ENCODE results near the gene RPL18. TPM values are rescaled to one million over a fixed set of nuclear protein-coding genes. Genes with fewer than 3 reads are reported as not detected.
"Not testable (repeated sequence)": the region's sequence is repeated elsewhere in the genome, so short reads cannot be mapped to it uniquely, and the experiment has no call there.

Gene RPL18
- total RNA-seq, 1 experiment from 2014 or later, result 1,736 TPM

DNA sequence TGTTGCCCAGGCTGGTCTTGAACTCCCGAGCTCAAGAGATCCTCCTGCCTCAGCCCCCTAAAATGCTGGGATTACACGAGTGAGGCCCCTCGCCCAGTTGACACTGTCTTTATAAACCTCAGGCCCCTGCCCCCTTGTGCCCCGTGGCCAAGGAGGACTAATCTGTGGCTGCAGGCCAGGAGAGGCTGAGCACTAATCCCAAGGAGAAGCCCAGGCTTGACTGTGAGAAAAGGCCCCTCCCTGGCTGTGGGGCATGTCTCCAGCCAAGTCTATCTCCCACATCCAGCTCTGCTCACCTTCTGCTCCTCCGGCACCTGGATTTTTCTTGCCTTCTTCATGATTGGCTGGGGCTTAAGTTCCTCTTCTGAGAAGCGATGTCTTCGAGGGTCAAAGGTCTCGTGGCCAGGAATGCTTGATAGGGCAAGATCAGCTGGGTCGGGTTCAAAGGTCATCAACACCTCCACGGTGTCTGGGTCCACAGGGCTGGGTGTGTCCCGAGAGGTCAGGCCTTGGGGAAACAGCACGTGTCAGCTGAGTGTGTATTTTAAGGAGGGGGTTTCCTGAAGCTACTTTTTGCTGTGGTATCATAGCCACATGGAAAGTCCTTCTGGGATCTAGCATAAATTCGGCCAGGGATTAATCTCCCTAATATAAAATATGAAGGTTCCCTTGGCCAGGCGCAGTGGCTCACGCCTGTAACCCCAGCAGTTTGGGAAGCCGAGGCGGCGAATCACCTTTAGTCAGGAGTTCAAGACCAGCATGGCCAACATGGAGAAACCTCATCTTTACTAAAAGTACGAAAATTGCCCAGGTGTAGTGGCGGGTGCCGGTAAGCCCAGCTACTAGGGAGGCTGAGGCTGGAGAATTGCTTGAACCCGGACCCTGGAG lies 14.4 kb upstream of the RPL18 start:
- TF ChIP-seq, protein P1, sequence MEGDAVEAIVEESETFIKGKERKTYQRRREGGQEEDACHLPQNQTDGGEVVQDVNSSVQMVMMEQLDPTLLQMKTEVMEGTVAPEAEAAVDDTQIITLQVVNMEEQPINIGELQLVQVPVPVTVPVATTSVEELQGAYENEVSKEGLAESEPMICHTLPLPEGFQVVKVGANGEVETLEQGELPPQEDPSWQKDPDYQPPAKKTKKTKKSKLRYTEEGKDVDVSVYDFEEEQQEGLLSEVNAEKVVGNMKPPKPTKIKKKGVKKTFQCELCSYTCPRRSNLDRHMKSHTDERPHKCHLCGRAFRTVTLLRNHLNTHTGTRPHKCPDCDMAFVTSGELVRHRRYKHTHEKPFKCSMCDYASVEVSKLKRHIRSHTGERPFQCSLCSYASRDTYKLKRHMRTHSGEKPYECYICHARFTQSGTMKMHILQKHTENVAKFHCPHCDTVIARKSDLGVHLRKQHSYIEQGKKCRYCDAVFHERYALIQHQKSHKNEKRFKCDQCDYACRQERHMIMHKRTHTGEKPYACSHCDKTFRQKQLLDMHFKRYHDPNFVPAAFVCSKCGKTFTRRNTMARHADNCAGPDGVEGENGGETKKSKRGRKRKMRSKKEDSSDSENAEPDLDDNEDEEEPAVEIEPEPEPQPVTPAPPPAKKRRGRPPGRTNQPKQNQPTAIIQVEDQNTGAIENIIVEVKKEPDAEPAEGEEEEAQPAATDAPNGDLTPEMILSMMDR (IDR thresholded peaks at IDR 0.05; ENCODE audit: unreplicated experiment), result no peak
- no peak for DNase-seq (ENCODE audit: unreplicated experiment)
- Mint-ChIP-seq H3K4me1 (ENCODE audit: insufficient read depth, unreplicated experiment) (peaks cover 20% of the 10 kb centered on the region), H3K27me3 (ENCODE audit: insufficient read depth, unreplicated experiment) (no peaks in the 10 kb centered on the region), H3K9me3 (ENCODE audit: unreplicated experiment) (no peaks in the 10 kb centered on the region), H3K4me3 (ENCODE audit: unreplicated experiment) (no peak overlapping the region), H3K36me3 (ENCODE audit: insufficient read depth, unreplicated experiment) (peaks cover 20% of the 10 kb centered on the region), H3K27ac (ENCODE audit: low read depth, unreplicated experiment) (no peak overlapping the region)
- intact Hi-C loops (cut with micrococcal nuclease), result loop anchor here (2.0 kb wide), 1 partner anchor 15 kb away; the partner anchor contains the start of genes RPL18 and SPHK2
- POLR2A ChIA-PET, result interaction anchor here (0.7 to 5.4 kb wide), 12 partner anchors 10 to 1032 kb away, joined by 3 to 108 read pairs (median 3); partner anchors contain the start of genes BCL2L12, CA11, FAM83E and IRF3
- CTCF ChIA-PET, result interaction anchor here (1.2 to 2.2 kb wide), 5 partner anchors 11 to 242 kb away, joined by 3 to 10 read pairs (median 7); partner anchors contain the start of genes RPL18 and SPHK2
- BruUV-seq (replicated peaks), result no TSS peak

DNA sequence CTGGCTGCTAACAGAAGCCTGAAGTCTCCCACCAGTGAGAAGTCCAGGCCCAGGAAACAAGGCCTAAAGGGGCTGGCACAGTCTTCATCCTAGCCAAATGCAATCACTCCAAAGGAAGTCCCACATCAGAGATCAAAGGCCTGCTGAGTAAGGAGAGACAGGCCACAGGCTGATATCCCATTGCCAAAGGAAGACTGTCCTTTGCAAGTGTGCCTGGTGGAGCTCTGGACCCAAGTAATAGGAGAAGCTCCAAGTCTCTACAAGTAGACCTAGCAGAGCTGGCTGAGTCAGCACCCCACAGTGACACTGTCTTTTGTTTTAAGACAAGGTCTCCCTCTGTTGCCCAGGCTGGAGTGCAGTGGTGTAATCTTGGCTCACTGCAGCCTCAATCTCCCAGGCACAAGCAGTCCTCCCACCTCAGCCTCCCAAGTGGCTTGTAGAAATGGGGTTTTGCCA lies 13.7 kb upstream of the RPL18 start:
- H3K36me3 Mint-ChIP-seq (ENCODE audit: insufficient read depth, unreplicated experiment), result peaks cover 17% of the 10 kb centered on the region
- no peak overlapping the region for H3K4me3 Mint-ChIP-seq (ENCODE audit: unreplicated experiment)
- ChIA-PET POLR2A (interaction anchor here (0.7 to 5.4 kb wide), 6 partner anchors 9 to 186 kb away, joined by 3 to 108 read pairs (median 4); partner anchors contain the start of genes CA11, FAM83E, RPL18 and SPHK2), CTCF (interaction anchor here (0.5 to 2.2 kb wide), 5 partner anchors 11 to 143 kb away, joined by 4 to 10 read pairs (median 7); partner anchors contain the start of genes RPL18 and SPHK2)
- H3K9me3 Mint-ChIP-seq (ENCODE audit: unreplicated experiment), result no peaks in the 10 kb centered on the region
- H3K27ac Mint-ChIP-seq (ENCODE audit: low read depth, unreplicated experiment), result no peak overlapping the region
- peak; percentile 75 for DNase-seq (ENCODE audit: unreplicated experiment)
- no peaks in the 10 kb centered on the region for H3K27me3 Mint-ChIP-seq (ENCODE audit: insufficient read depth, unreplicated experiment)
- TF ChIP-seq, protein P1 (IDR thresholded peaks at IDR 0.05; ENCODE audit: unreplicated experiment), result no peak
- intact Hi-C loops (cut with micrococcal nuclease), result no loop called here
- H3K4me1 Mint-ChIP-seq (ENCODE audit: insufficient read depth, unreplicated experiment), result peaks cover 17% of the 10 kb centered on the region
- BruUV-seq (replicated peaks), result no TSS peak

DNA sequence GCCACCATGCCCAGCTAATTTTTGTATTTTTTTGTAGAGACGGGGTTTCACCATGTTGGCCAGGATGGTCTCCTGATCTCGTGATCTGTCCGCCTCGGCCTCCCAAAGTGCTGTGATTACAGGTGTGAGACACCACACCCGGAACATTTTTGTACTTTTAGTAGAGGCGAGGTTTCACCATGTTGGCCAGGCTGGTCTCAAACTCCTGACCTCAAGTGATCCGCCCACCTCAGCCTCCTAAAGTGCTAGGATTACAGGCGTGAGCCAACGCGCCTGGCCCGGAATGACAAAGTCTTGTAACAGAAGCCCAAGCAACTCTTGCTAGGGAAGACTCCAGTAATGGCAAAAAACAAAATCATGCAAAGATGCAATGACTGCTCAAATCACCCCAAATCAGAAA lies 13.3 kb upstream of the RPL18 start:
- H3K27me3 Mint-ChIP-seq (ENCODE audit: insufficient read depth, unreplicated experiment); H3K9me3 Mint-ChIP-seq (ENCODE audit: unreplicated experiment); BruUV-seq (replicated peaks); intact Hi-C loops (cut with micrococcal nuclease); DNase-seq (ENCODE audit: unreplicated experiment); H3K4me3 Mint-ChIP-seq (ENCODE audit: unreplicated experiment); H3K27ac Mint-ChIP-seq (ENCODE audit: low read depth, unreplicated experiment): not testable (repeated sequence)
- ChIA-PET POLR2A (interaction anchor here (1.4 to 5.4 kb wide), 3 partner anchors 9 to 187 kb away, joined by 3 to 108 read pairs (median 21); partner anchors contain the start of genes FAM83E, RPL18 and SPHK2), CTCF (interaction anchor here (0.5 to 2.2 kb wide), 5 partner anchors 10 to 1040 kb away, joined by 3 to 10 read pairs (median 4); partner anchors contain the start of genes RPL18 and SPHK2)
- Mint-ChIP-seq H3K4me1 (ENCODE audit: insufficient read depth, unreplicated experiment) (peaks cover 17% of the 10 kb centered on the region), H3K36me3 (ENCODE audit: insufficient read depth, unreplicated experiment) (peaks cover 13% of the 10 kb centered on the region)

DNA sequence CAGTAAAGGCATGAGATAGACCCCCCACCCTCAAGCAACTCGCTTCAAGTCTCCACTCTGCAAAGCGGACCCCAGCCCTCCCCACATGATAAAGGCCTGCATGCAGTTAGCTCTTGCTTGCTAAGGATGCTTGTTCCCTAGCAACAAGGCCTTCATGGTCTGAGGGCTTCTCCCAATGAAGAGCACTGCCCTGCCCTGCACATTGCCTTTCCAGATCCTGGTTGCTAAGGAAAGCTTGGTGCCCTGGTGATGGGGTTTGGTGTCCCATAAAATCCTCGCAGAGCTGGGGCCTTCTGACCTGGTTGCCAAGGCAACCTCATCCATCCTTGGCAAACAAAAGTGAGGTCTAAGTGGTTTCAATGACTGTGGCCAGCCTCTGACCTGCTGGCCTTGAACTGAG lies 12.2 kb upstream of the RPL18 start:
- ChIA-PET POLR2A (interaction anchor here (5.4 kb wide), 1 partner anchor 15 kb away, joined by 108 read pairs; the partner anchor contains the start of genes FAM83E, RPL18 and SPHK2), CTCF (no interaction called here)
- Mint-ChIP-seq H3K4me3 (ENCODE audit: unreplicated experiment) (no peak overlapping the region), H3K9me3 (ENCODE audit: unreplicated experiment) (no peaks in the 10 kb centered on the region), H3K36me3 (ENCODE audit: insufficient read depth, unreplicated experiment) (peaks cover 13% of the 10 kb centered on the region), H3K27me3 (ENCODE audit: insufficient read depth, unreplicated experiment) (no peaks in the 10 kb centered on the region), H3K27ac (ENCODE audit: low read depth, unreplicated experiment) (no peak overlapping the region), H3K4me1 (ENCODE audit: insufficient read depth, unreplicated experiment) (peaks cover 16% of the 10 kb centered on the region)
- BruUV-seq (replicated peaks), result no TSS peak
- TF ChIP-seq, protein P1 (IDR thresholded peaks at IDR 0.05; ENCODE audit: unreplicated experiment), result no peak
- no peak for DNase-seq (ENCODE audit: unreplicated experiment)
- intact Hi-C loops (cut with micrococcal nuclease), result no loop called here
